ENCODE data around the gene COQ5. TPM values are rescaled to one million over a fixed set of nuclear protein-coding genes. Genes with fewer than 3 reads are reported as not detected.

Gene COQ5
- polyA plus RNA-seq, 3 donors, result 9.3 to 38.9 (median 30.6) TPM

GRCh38 chr12:120563495-120563894, 34.5 kb upstream of the COQ5 start:
- Mint-ChIP-seq H3K4me3 (no peak overlapping the region), H3K9me3 (no peaks in the 10 kb centered on the region), H3K27ac (peak overlapping the region in 2 of 7 donors; percentile 35 to 68), H3K27me3 (ENCODE audit: low read depth in 3 of 3) (no peaks in the 10 kb centered on the region), H3K4me1 (no peaks in the 10 kb centered on the region), H3K36me3 (peaks cover 82 to 99% of the 10 kb centered on the region in 2 donors)
- no peak overlapping the region for H3K4me2 ChIP-seq (replicated peaks; ENCODE audit: extremely low read depth, low read length, poor library complexity, severe bottlenecking)
- no peak overlapping the region for H2AFZ ChIP-seq (ENCODE audit: insufficient read depth, low read depth, low read length, poor library complexity, severe bottlenecking)
- peaks cover 10% of the 10 kb centered on the region for H3K79me2 ChIP-seq (ENCODE audit: insufficient read depth, low read length)
- H3K27ac ChIP-seq (ENCODE audit: low read depth in 1 of 2, low read length in 2 of 2), result no peak overlapping the region
- H3K36me3 ChIP-seq (replicated peaks in 1 of 2; ENCODE audit: control insufficient read depth in 1 of 2, insufficient read depth in 2 of 2, low read length in 2 of 2), result peaks cover 84 to 96% of the 10 kb centered on the region in 2 donors
- no peak for DNase-seq
- WGBS (ENCODE audit: insufficient coverage), result 97% methylated on average over 10 of the region's 11 CpGs
- no peaks in the 10 kb centered on the region for H3K9me3 ChIP-seq (replicated peaks in 1 of 2; ENCODE audit: control insufficient read depth in 1 of 2, insufficient read depth in 1 of 2, low read length in 2 of 2)
- H3K4me1 ChIP-seq (ENCODE audit: control insufficient read depth in 1 of 2, insufficient read depth in 2 of 2, low read length in 2 of 2), result no peaks in the 10 kb centered on the region
- intact Hi-C loops (cut with micrococcal nuclease), result no loop called here
- H3K9ac ChIP-seq (ENCODE audit: insufficient read depth, low read length, poor library complexity, severe bottlenecking), result no peak overlapping the region
- no peaks in the 10 kb centered on the region for H3K27me3 ChIP-seq (ENCODE audit: control insufficient read depth in 2 of 2, insufficient read depth in 2 of 2, low read length in 2 of 2)
- no peak overlapping the region for H3K4me3 ChIP-seq (replicated peaks in 1 of 3; ENCODE audit: low read depth in 2 of 3, low read length in 3 of 3)
- TF ChIP-seq, protein P1, sequence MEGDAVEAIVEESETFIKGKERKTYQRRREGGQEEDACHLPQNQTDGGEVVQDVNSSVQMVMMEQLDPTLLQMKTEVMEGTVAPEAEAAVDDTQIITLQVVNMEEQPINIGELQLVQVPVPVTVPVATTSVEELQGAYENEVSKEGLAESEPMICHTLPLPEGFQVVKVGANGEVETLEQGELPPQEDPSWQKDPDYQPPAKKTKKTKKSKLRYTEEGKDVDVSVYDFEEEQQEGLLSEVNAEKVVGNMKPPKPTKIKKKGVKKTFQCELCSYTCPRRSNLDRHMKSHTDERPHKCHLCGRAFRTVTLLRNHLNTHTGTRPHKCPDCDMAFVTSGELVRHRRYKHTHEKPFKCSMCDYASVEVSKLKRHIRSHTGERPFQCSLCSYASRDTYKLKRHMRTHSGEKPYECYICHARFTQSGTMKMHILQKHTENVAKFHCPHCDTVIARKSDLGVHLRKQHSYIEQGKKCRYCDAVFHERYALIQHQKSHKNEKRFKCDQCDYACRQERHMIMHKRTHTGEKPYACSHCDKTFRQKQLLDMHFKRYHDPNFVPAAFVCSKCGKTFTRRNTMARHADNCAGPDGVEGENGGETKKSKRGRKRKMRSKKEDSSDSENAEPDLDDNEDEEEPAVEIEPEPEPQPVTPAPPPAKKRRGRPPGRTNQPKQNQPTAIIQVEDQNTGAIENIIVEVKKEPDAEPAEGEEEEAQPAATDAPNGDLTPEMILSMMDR (IDR thresholded peaks at IDR 0.05), result no peak
- H4K20me1 ChIP-seq (ENCODE audit: insufficient read depth, low read length), result peaks cover 83% of the 10 kb centered on the region

DNA sequence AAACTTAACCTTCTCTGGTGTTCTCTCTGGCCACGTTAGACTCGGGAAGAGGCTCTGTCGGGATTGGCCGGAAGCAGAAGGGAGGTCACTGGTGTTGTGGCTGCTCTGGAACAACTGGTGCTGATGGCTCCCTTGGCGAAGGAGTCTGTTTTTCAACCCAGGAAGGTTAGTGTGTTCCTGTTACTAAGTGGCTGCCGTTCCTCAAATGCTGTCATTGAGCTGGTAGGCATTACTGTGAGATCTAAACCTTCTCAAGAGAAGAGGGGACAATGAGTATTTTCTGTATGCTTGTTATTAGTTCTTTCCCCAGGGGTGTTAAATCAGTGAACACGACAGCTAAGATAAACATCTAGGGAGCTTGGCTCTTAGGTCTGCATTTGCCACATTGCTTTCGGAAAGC, 33.9 kb upstream of the COQ5 start:
- Histone ChIP-seq H3K27me3 (ENCODE audit: control insufficient read depth in 2 of 2, insufficient read depth in 2 of 2, low read length in 2 of 2) (no peaks in the 10 kb centered on the region), H3K79me2 (ENCODE audit: insufficient read depth, low read length) (peaks cover 11% of the 10 kb centered on the region), H3K4me2 (replicated peaks; ENCODE audit: extremely low read depth, low read length, poor library complexity, severe bottlenecking) (no peak overlapping the region), H3K36me3 (replicated peaks in 1 of 2; ENCODE audit: control insufficient read depth in 1 of 2, insufficient read depth in 2 of 2, low read length in 2 of 2) (peaks cover 83 to 93% of the 10 kb centered on the region in 2 donors), H3K27ac (ENCODE audit: low read depth in 1 of 2, low read length in 2 of 2) (no peak overlapping the region), H3K9me3 (replicated peaks in 1 of 2; ENCODE audit: control insufficient read depth in 1 of 2, insufficient read depth in 1 of 2, low read length in 2 of 2) (no peaks in the 10 kb centered on the region), H3K4me3 (replicated peaks in 1 of 3; ENCODE audit: low read depth in 2 of 3, low read length in 3 of 3) (no peak overlapping the region), H4K20me1 (ENCODE audit: insufficient read depth, low read length) (peaks cover 80% of the 10 kb centered on the region), H3K4me1 (ENCODE audit: control insufficient read depth in 1 of 2, insufficient read depth in 2 of 2, low read length in 2 of 2) (no peaks in the 10 kb centered on the region), H2AFZ (ENCODE audit: insufficient read depth, low read depth, low read length, poor library complexity, severe bottlenecking) (no peak overlapping the region), H3K9ac (ENCODE audit: insufficient read depth, low read length, poor library complexity, severe bottlenecking) (no peak overlapping the region)
- TF ChIP-seq, protein P1 (IDR thresholded peaks at IDR 0.05), result no peak
- 98% methylated on average over 6 of the region's 8 CpGs for WGBS (ENCODE audit: insufficient coverage)
- H3K9me3 Mint-ChIP-seq, result no peaks in the 10 kb centered on the region
- H3K27me3 Mint-ChIP-seq (ENCODE audit: low read depth in 3 of 3), result no peaks in the 10 kb centered on the region
- peak overlapping the region in 1 of 7 donors; percentile 57 for H3K27ac Mint-ChIP-seq
- no peak overlapping the region for H3K4me3 Mint-ChIP-seq
- no peak for DNase-seq
- H3K4me1 Mint-ChIP-seq, result no peaks in the 10 kb centered on the region
- H3K36me3 Mint-ChIP-seq, result peaks cover 82 to 97% of the 10 kb centered on the region in 2 donors
- intact Hi-C loops (cut with micrococcal nuclease), result no loop called here
